Lower leg skin (tissue), 3 donors: Measurements from ENCODE around the gene DLGAP3.

Source experiments
- POLR2A ChIP-seq, 2 donors: fragments of 450-650 bp; IDR thresholded peaks; one replicate each; pipeline ENCODE4 v1.6.1; 2016 to 2017; ENCODE audit warnings: antibody characterized with exemption in 2 of 2, mild to moderate bottlenecking in 1 of 2, moderate library complexity in 1 of 2
- TF ChIP-seq, protein P1 (sequence below), 3 donors: fragments of 450-650 bp; IDR thresholded peaks; one replicate each; pipeline ENCODE4 v1.5.1; 2016; ENCODE audit warnings: antibody characterized with exemption in 3 of 3, mild to moderate bottlenecking in 3 of 3, moderate library complexity in 2 of 3

DNA sequence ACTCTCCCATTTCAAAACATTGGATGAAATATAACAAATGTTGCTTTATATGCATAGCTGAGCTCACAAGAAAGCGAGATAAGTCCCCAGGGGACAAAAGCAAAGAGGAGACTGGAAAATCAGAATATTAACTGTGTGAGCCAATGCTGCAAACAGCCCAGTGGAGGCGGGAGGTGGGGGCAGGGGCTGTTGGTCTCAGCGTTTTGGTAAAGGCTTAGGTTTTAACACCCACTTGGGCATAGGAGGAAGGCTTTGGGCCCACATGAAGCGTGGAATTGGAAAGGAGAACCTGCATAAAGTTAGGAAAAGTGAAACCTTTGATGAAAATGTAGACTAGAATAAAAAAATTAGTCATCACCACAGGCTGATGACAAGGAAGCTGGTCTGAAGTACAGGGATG is 39.7 kb downstream of the DLGAP3 start:
- TF ChIP-seq, protein P1, sequence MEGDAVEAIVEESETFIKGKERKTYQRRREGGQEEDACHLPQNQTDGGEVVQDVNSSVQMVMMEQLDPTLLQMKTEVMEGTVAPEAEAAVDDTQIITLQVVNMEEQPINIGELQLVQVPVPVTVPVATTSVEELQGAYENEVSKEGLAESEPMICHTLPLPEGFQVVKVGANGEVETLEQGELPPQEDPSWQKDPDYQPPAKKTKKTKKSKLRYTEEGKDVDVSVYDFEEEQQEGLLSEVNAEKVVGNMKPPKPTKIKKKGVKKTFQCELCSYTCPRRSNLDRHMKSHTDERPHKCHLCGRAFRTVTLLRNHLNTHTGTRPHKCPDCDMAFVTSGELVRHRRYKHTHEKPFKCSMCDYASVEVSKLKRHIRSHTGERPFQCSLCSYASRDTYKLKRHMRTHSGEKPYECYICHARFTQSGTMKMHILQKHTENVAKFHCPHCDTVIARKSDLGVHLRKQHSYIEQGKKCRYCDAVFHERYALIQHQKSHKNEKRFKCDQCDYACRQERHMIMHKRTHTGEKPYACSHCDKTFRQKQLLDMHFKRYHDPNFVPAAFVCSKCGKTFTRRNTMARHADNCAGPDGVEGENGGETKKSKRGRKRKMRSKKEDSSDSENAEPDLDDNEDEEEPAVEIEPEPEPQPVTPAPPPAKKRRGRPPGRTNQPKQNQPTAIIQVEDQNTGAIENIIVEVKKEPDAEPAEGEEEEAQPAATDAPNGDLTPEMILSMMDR (IDR thresholded peaks at IDR 0.05), result no peak
- TF ChIP-seq POLR2A (IDR thresholded peaks at IDR 0.05), result no peak
